Kidney (tissue), 14 donors: ENCODE results near the gene DNAJC16. TPM values are rescaled to one million over a fixed set of nuclear protein-coding genes. Genes with fewer than 3 reads are reported as not detected.

ENCODE experiments used
- DNase-seq, 5 donors: peaks; one replicate each; pipeline ENCODE4 v3.0.0-alpha.2; 2013 to 2020
- FAIRE-seq: peaks from 2 replicates; lab custom pipeline; 2012; peaks lifted over from hg19 to GRCh38; lab: Jason Lieb, UNC
- H3K27ac ChIP-seq, 2 donors: one replicate each; pipeline ENCODE4 v1.7.0; 2013; ENCODE audit warnings: low read depth in 2 of 2, low read length in 2 of 2, inconsistent platforms in 1 of 2
- H3K27me3 ChIP-seq: one replicate; pipeline ENCODE4 v1.7.1; 2013; ENCODE audit warnings: low read length, inconsistent platforms; ENCODE audit not compliant: control insufficient read depth, insufficient read depth
- H3K36me3 ChIP-seq, 3 donors: one replicate each; pipeline versions ENCODE4 v1.7.0 to v1.7.1; 2013; ENCODE audit warnings: low read length in 3 of 3, control low read depth in 1 of 3, inconsistent platforms in 1 of 3; ENCODE audit not compliant: insufficient read depth in 3 of 3, control insufficient read depth in 2 of 3
- H3K4me1 ChIP-seq, 3 donors: one replicate each; pipeline versions ENCODE4 v1.7.0 to v1.7.1; 2013; ENCODE audit warnings: low read length in 3 of 3, inconsistent platforms in 1 of 3, low read depth in 1 of 3; ENCODE audit not compliant: control insufficient read depth in 2 of 3, insufficient read depth in 2 of 3
- H3K4me3 ChIP-seq, 3 donors: one replicate each; pipeline versions ENCODE4 v1.7.0 to v1.8.1; 2013; ENCODE audit warnings: low read length in 3 of 3, control low read depth in 1 of 3, inconsistent platforms in 1 of 3
- H3K9ac ChIP-seq, 3 donors: one replicate each; pipeline versions ENCODE4 v1.7.0 to v1.7.1; 2013; ENCODE audit warnings: low read length in 3 of 3, control low read depth in 1 of 3, inconsistent platforms in 1 of 3
- H3K9me3 ChIP-seq, 3 donors: one replicate each; pipeline versions ENCODE4 v1.7.0 to v1.7.1; 2013; ENCODE audit warnings: low read length in 3 of 3, control low read depth in 1 of 3, inconsistent platforms in 1 of 3; ENCODE audit not compliant: control insufficient read depth in 2 of 3, insufficient read depth in 1 of 3
- intact Hi-C: fragments of 100-400 bp; cut with DNase I; formaldehyde crosslinking; loops from one replicate; pipeline ENCODE4 v1.11.1; 2022
- polyA plus RNA-seq: library from polyadenylated mRNA; stranded (reverse); fragments of 350-450 nt; fragmentation: Illumina TruSeq; extraction: RNeasy Lipid Tissue Mini Kit (QIAGEN cat#74804); gene quantifications from one replicate; pipeline ENCODE4 v1.2.3, GENCODE V29; 2014; ENCODE audit warnings: low read depth, low replicate concordance; ENCODE audit not compliant: insufficient read depth
- total RNA-seq: library from RNA; stranded (reverse); fragmentation: NEBNext Ultra II Directional; extraction: Animal tissue kit (Norgen Biotek cat#: 25700); gene quantifications from one replicate; pipeline ENCODE4 v1.2.1, GENCODE V29; 2021
- TF ChIP-seq, protein P1 (sequence below): IDR thresholded peaks from 3 replicates; pipeline ENCODE4 v1.5.1; 2012; ENCODE audit warnings: mild to moderate bottlenecking, moderate library complexity, borderline replicate concordance; ENCODE audit not compliant: insufficient read depth; ENCODE audit errors: extremely low read depth
- donor health status: control.
- donor health status: control.
- donor health status: control.
- donor health status: control.
- donor health status: control.
- donor health status: DM: yes; HTN: yes; CAD: no.
- donor health status: Normal renal cell carcinoma (clear cell type).

The DNAJC16 gene
- total and polyA plus RNA-seq, 2 donors from 2014 or later: 7.6 to 30.1 TPM

DNA sequence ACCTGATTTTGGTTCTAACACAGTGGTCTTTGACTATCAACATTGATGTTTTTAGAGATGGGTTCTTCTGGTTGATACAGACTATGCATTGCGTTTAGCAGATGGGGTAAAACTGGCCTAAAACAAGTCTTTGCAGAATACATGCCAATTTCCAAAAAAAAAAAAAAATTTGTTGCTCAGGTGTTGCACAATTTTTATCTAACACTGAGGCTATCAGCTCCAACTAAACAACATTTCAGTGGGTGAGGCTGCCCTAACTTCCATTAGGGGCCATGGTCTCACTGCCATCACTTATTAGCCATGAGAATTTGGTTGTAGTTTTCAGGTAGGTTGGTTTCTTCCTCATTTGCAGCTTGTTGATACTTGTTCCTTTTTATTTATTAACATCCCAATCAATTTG, 44.2 kb downstream of the DNAJC16 start:
- H3K4me3 ChIP-seq: no peak overlapping the region
- H3K4me1 ChIP-seq: peaks cover 0 to 5% (median 0%) of the 10 kb centered on the region in 3 donors
- peaks cover 12 to 36% (median 18%) of the 10 kb centered on the region in 3 donors for H3K36me3 ChIP-seq
- intact Hi-C loops: no loop called here
- DNase-seq: no peak
- no peak overlapping the region for H3K27ac ChIP-seq
- H3K9ac ChIP-seq: no peak overlapping the region
- TF ChIP-seq, protein P1, sequence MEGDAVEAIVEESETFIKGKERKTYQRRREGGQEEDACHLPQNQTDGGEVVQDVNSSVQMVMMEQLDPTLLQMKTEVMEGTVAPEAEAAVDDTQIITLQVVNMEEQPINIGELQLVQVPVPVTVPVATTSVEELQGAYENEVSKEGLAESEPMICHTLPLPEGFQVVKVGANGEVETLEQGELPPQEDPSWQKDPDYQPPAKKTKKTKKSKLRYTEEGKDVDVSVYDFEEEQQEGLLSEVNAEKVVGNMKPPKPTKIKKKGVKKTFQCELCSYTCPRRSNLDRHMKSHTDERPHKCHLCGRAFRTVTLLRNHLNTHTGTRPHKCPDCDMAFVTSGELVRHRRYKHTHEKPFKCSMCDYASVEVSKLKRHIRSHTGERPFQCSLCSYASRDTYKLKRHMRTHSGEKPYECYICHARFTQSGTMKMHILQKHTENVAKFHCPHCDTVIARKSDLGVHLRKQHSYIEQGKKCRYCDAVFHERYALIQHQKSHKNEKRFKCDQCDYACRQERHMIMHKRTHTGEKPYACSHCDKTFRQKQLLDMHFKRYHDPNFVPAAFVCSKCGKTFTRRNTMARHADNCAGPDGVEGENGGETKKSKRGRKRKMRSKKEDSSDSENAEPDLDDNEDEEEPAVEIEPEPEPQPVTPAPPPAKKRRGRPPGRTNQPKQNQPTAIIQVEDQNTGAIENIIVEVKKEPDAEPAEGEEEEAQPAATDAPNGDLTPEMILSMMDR: no peak
- no peaks in the 10 kb centered on the region for H3K27me3 ChIP-seq
- no peak for FAIRE-seq
- no peaks in the 10 kb centered on the region for H3K9me3 ChIP-seq

DNA sequence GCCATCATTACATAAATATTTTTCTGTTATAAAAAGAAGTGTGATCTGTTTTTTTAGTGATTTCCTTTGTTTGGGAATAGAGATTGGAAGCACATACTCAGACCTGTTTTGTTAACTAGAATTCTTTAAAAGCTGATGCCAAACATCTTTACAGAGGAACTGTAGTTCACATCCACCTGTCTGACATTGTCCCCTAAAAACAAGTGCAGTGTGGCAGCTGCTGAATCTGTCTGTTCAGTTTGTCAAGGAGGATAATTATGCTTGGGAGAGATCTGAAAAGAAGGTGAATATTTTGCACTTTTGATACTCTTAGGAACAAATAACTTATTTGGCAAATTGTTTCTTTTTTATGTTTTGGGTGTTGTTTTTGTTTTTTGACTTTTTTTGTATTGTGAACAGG, 44.6 kb downstream of the DNAJC16 start:
- Histone ChIP-seq H3K9ac (no peak overlapping the region), H3K4me1 (peaks cover 0 to 5% (median 0%) of the 10 kb centered on the region in 3 donors), H3K4me3 (no peak overlapping the region), H3K9me3 (no peaks in the 10 kb centered on the region), H3K27me3 (no peaks in the 10 kb centered on the region), H3K27ac (no peak overlapping the region), H3K36me3 (peaks cover 10 to 32% (median 14%) of the 10 kb centered on the region in 3 donors)
- TF ChIP-seq, protein P1: no peak
- FAIRE-seq (no peak), DNase-seq (no peak)
- intact Hi-C loops: no loop called here

- H3K4me1 ChIP-seq: peaks cover 0 to 5% (median 2%) of the 10 kb centered on the region in 3 donors
- H3K36me3 ChIP-seq: peaks cover 2 to 16% (median 3%) of the 10 kb centered on the region in 3 donors
- no peaks in the 10 kb centered on the region for H3K9me3 ChIP-seq
- DNase-seq (no peak), FAIRE-seq (no peak)
- H3K9ac ChIP-seq: no peak overlapping the region
- H3K4me3 ChIP-seq: no peak overlapping the region
- intact Hi-C loops: no loop called here
- H3K27me3 ChIP-seq: no peaks in the 10 kb centered on the region
- H3K27ac ChIP-seq: no peak overlapping the region
- TF ChIP-seq, protein P1: no peak
These were observed 46.8 kb downstream of the DNAJC16 start for GRCh38 chr1:15573477-15573876.

DNA sequence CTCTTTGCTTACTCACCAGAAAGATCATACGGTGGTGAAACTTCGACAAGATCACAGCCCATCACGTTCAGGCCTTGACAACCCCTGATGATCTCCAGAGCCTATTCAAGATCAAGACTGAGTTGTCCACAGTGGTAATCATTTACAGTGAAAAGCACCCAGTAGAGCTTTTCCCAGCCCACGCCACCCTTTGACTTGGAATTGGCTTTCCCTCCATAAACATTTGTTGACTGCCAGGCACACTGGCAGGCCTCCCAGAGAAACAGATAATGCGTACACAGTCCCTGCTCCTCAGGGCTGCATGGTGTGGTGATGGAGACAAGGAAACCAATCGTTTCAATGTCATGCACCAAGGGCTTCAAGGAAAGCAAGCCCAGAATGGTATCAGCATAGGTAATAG, 48.1 kb downstream of the DNAJC16 start:
- peaks cover 2 to 6% (median 3%) of the 10 kb centered on the region in 3 donors for H3K36me3 ChIP-seq
- TF ChIP-seq, protein P1: no peak
- H3K9me3 ChIP-seq: no peaks in the 10 kb centered on the region
- no peak for DNase-seq
- no peak for FAIRE-seq
- H3K27ac ChIP-seq: no peak overlapping the region
- H3K4me1 ChIP-seq: peaks cover 0 to 16% (median 14%) of the 10 kb centered on the region in 3 donors
- H3K4me3 ChIP-seq: no peak overlapping the region
- H3K9ac ChIP-seq: no peak overlapping the region
- intact Hi-C loops: no loop called here
- H3K27me3 ChIP-seq: no peaks in the 10 kb centered on the region
